Raji (cell line): ENCODE data around the gene CSTPP1.

Experiments used
- POLR2A ChIP-seq: IDR thresholded peaks from 2 replicates; pipeline ENCODE4 v1.6.1; 2011; ENCODE audit warnings: low read depth, low read length, control low read depth; ENCODE audit not compliant: insufficient read depth

Gene CSTPP1

GRCh38 chr11:47143322-47143721, 206.8 kb downstream of the CSTPP1 start:
- no peak for TF ChIP-seq POLR2A

- TF ChIP-seq POLR2A: no peak
Measured at GRCh38 chr11:47144541-47144940, 208.0 kb downstream of the CSTPP1 start.

GRCh38 chr11:47147250-47147649, 210.7 kb downstream of the CSTPP1 start:
- no peak for TF ChIP-seq POLR2A

- TF ChIP-seq POLR2A: no peak
Measured at GRCh38 chr11:47147681-47148080, 211.1 kb downstream of the CSTPP1 start.

- TF ChIP-seq POLR2A: no peak
Measured at GRCh38 chr11:47148270-47148669, 211.7 kb downstream of the CSTPP1 start.

- TF ChIP-seq POLR2A: no peak
Measured at GRCh38 chr11:47148903-47149531, 212.5 kb downstream of the CSTPP1 start.

- TF ChIP-seq POLR2A: no peak
Measured at GRCh38 chr11:47149782-47150181, 213.2 kb downstream of the CSTPP1 start.

GRCh38 chr11:47152126-47152952, 215.8 kb downstream of the CSTPP1 start:
- no peak for TF ChIP-seq POLR2A

GRCh38 chr11:47152953-47153950, 216.7 kb downstream of the CSTPP1 start:
- no peak for TF ChIP-seq POLR2A

GRCh38 chr11:47154616-47155570, 218.3 kb downstream of the CSTPP1 start:
- TF ChIP-seq POLR2A: no peak

GRCh38 chr11:47155879-47156278, 219.3 kb downstream of the CSTPP1 start:
- no peak for TF ChIP-seq POLR2A

- no peak for TF ChIP-seq POLR2A
Measured at GRCh38 chr11:47156333-47156732, 219.8 kb downstream of the CSTPP1 start.

- no peak for TF ChIP-seq POLR2A
Measured at GRCh38 chr11:47156951-47157350, 220.4 kb downstream of the CSTPP1 start.

GRCh38 chr11:47157805-47158204, 221.2 kb downstream of the CSTPP1 start:
- TF ChIP-seq POLR2A: no peak
